ENCODE results near the gene RIMS3.

The RIMS3 gene

GRCh38 chr1:40620150-40620549, 45.3 kb downstream of the RIMS3 start:
- no peak overlapping the region for H3K4me3 ChIP-seq (ENCODE audit: low read length)
- TF ChIP-seq CTCF (conservative IDR thresholded peaks at IDR 0.05; ENCODE audit: low read length): no peak
- no peak for DNase-seq (ENCODE audit: low read depth)

- no peak for DNase-seq (ENCODE audit: low read depth)
- H3K4me3 ChIP-seq (ENCODE audit: low read length): no peak overlapping the region
- no peak for TF ChIP-seq CTCF (conservative IDR thresholded peaks at IDR 0.05; ENCODE audit: low read length)
These were observed 47.4 kb downstream of the RIMS3 start for GRCh38 chr1:40618108-40618507.

GRCh38 chr1:40612345-40612831, 53.1 kb downstream of the RIMS3 start:
- DNase-seq (ENCODE audit: low read depth): peak; percentile 46
- peak; percentile 93 for TF ChIP-seq CTCF (conservative IDR thresholded peaks at IDR 0.05; ENCODE audit: low read length)

GRCh38 chr1:40610156-40610555, 55.3 kb downstream of the RIMS3 start:
- H3K4me3 ChIP-seq (ENCODE audit: low read length): no peak overlapping the region
- DNase-seq (ENCODE audit: low read depth): no peak
- TF ChIP-seq CTCF (conservative IDR thresholded peaks at IDR 0.05; ENCODE audit: low read length): no peak

More at GRCh38 chr1:40612345-40612831, 53.1 kb downstream of the RIMS3 start:
- no peak overlapping the region for H3K4me3 ChIP-seq (ENCODE audit: low read length)

- TF ChIP-seq CTCF (conservative IDR thresholded peaks at IDR 0.05; ENCODE audit: low read length): no peak
These were observed 57.6 kb downstream of the RIMS3 start for GRCh38 chr1:40607921-40608320.

GRCh38 chr1:40606978-40607377, 58.5 kb downstream of the RIMS3 start:
- no peak overlapping the region for H3K4me3 ChIP-seq (ENCODE audit: low read length)
- no peak for DNase-seq (ENCODE audit: low read depth)
- no peak for TF ChIP-seq CTCF (conservative IDR thresholded peaks at IDR 0.05; ENCODE audit: low read length)

More at GRCh38 chr1:40607921-40608320, 57.6 kb downstream of the RIMS3 start:
- no peak for DNase-seq (ENCODE audit: low read depth)
- H3K4me3 ChIP-seq (ENCODE audit: low read length): no peak overlapping the region

- TF ChIP-seq CTCF (conservative IDR thresholded peaks at IDR 0.05; ENCODE audit: low read length): no peak
- no peak overlapping the region for H3K4me3 ChIP-seq (ENCODE audit: low read length)
- DNase-seq (ENCODE audit: low read depth): no peak
These were observed 59.3 kb downstream of the RIMS3 start for GRCh38 chr1:40606194-40606593.
